GM12878 (cell line): ENCODE results near the gene GCH1. TPM values are rescaled to one million over a fixed set of nuclear protein-coding genes. Genes with fewer than 3 reads are reported as not detected.

ENCODE experiments used
- ATAC-seq: fragments of 200-7000 bp; cut with Tn5 transposase; 3 replicates; pipeline ENCODE4 v1.9.1; 2020; ENCODE audit warnings: mild to moderate bottlenecking, moderate library complexity
- BruUV-seq: library from RNA; stranded (reverse); fragments of 400-500 nt; replicated peaks from 2 replicates; lab custom pipeline; 2021; lab: Mats Ljungman, UMichigan
- CTCF ChIA-PET: fragments of 300-600 bp; sonication (Branson Sonifier 250); formaldehyde crosslinking; extraction: SDS; loops from one replicate; lab custom pipeline; 2021; ENCODE audit warnings: inconsistent platforms; lab: Yijun Ruan, JAX
- POLR2A ChIA-PET: fragments of 350-600 bp; formaldehyde crosslinking; extraction: SDS; loops from one replicate; lab custom pipeline; 2021; ENCODE audit warnings: inconsistent platforms; lab: Charles Lee
- RAD21 ChIA-PET: fragments of 300-600 bp; sonication (Branson Sonifier 250); formaldehyde crosslinking; loops from one replicate; lab custom pipeline; 2023; ENCODE audit warnings: antibody characterized with exemption; ENCODE audit not compliant: unreplicated experiment; lab: Charles Lee
- SMC1A ChIA-PET: fragments of 300-600 bp; sonication (Branson Sonifier 250); formaldehyde crosslinking; loops from one replicate; lab custom pipeline; 2023; ENCODE audit not compliant: unreplicated experiment, uncharacterized antibody; lab: Charles Lee
- DNase-seq: peaks from one replicate; pipeline ENCODE4 v3.0.0-alpha.2; 2011; ENCODE audit warnings: low read depth, low spot score
- FAIRE-seq: peaks from 3 replicates; lab custom pipeline; 2011; peaks lifted over from hg19 to GRCh38; lab: Jason Lieb, UNC
- H2AFZ ChIP-seq: 2 replicates; pipeline ENCODE4 v1.6.0; 2011; ENCODE audit warnings: low read depth, low read length, control low read depth; ENCODE audit not compliant: control insufficient read depth
- H3K27ac ChIP-seq: 2 replicates; pipeline ENCODE4 v1.5.1; 2011; ENCODE audit warnings: control low read depth; ENCODE audit not compliant: control insufficient read depth, insufficient read depth
- H3K27me3 ChIP-seq, 2 experiments: replicated peaks in 1 of 2; 2 replicates each; pipeline versions ENCODE4 v1.6.0 to v1.6.1; 2011; ENCODE audit warnings: low read length in 1 of 2; ENCODE audit not compliant: control insufficient read depth in 2 of 2, insufficient read depth in 2 of 2
- H3K36me3 ChIP-seq, 2 experiments: 2 replicates each; pipeline ENCODE4 v1.5.1; 2011; ENCODE audit warnings: low read length in 1 of 2; ENCODE audit not compliant: control insufficient read depth in 2 of 2, insufficient read depth in 2 of 2
- H3K4me1 ChIP-seq: 2 replicates; pipeline ENCODE4 v1.6.1; 2011; ENCODE audit warnings: mild to moderate bottlenecking, low read length, moderate library complexity, mixed read lengths; ENCODE audit not compliant: control insufficient read depth, insufficient read depth
- H3K4me2 ChIP-seq: 2 replicates; pipeline ENCODE4 v1.6.0; 2011; ENCODE audit warnings: control low read depth; ENCODE audit not compliant: control insufficient read depth, insufficient read depth
- H3K4me3 ChIP-seq: fragments of 200-600 bp; sonication (generic); 2 replicates; pipeline ENCODE4 v1.5.1; 2016
- H3K79me2 ChIP-seq: 2 replicates; pipeline ENCODE4 v1.6.0; 2011; ENCODE audit warnings: low read length; ENCODE audit not compliant: control insufficient read depth, insufficient read depth
- H3K9ac ChIP-seq: 2 replicates; pipeline ENCODE4 v1.8.0; 2011; ENCODE audit warnings: low read length, control low read depth, mixed read lengths; ENCODE audit not compliant: control insufficient read depth, insufficient read depth
- H3K9me3 ChIP-seq: replicated peaks from 3 replicates; pipeline ENCODE4 v1.5.1; 2011; ENCODE audit warnings: mild to moderate bottlenecking, low read length; ENCODE audit not compliant: control insufficient read depth, insufficient read depth
- H4K20me1 ChIP-seq: 2 replicates; pipeline ENCODE4 v1.6.0; 2011; ENCODE audit not compliant: control insufficient read depth, insufficient read depth
- BACH1 ChIP-seq: fragments of 450-650 bp; IDR thresholded peaks from 2 replicates; pipeline ENCODE4 v1.6.1; 2017; ENCODE audit warnings: mild to moderate bottlenecking, borderline replicate concordance
- BCL11A ChIP-seq: IDR thresholded peaks from 2 replicates; pipeline ENCODE4 v1.6.1; 2011; ENCODE audit warnings: low read depth, low read length
- CHD4 ChIP-seq: fragments of 200-600 bp; sonication (generic); IDR thresholded peaks from 2 replicates; pipeline ENCODE4 v1.6.1; 2016; ENCODE audit warnings: mild to moderate bottlenecking
- EED ChIP-seq: sonication (generic); IDR thresholded peaks from 2 replicates; pipeline ENCODE4 v1.6.1; 2016; ENCODE audit warnings: antibody characterized with exemption, low read depth
- KAT2A ChIP-seq: conservative IDR thresholded peaks from 2 replicates; pipeline ENCODE4 v1.6.1; 2011; ENCODE audit warnings: low read depth, low read length; ENCODE audit not compliant: control insufficient read depth
- MTA3 ChIP-seq: IDR thresholded peaks from 2 replicates; pipeline ENCODE4 v1.6.1; 2012; ENCODE audit warnings: low read length, inconsistent platforms, borderline replicate concordance
- MXI1 ChIP-seq: fragments of 150-350 bp; IDR thresholded peaks from 2 replicates; pipeline ENCODE4 v1.6.1; 2011; ENCODE audit warnings: low read depth, mild to moderate bottlenecking, inconsistent platforms, low read length, improper control_type of control experiment
- NR2C1 ChIP-seq: fragments of 450-650 bp; IDR thresholded peaks from 2 replicates; pipeline ENCODE4 v1.6.1; 2017; ENCODE audit warnings: antibody characterized with exemption, mild to moderate bottlenecking, moderate library complexity
- SMAD5 ChIP-seq: IDR thresholded peaks from 2 replicates; pipeline ENCODE4 v1.6.1; 2016; ENCODE audit warnings: antibody characterized with exemption, low read depth
- SP1 ChIP-seq: IDR thresholded peaks from one replicate; pipeline ENCODE4 v1.6.1; 2011; ENCODE audit warnings: low read depth, low read length
- TBL1XR1 ChIP-seq: IDR thresholded peaks from 2 replicates; pipeline ENCODE4 v1.6.1; 2012; ENCODE audit warnings: low read depth, low read length, improper control_type of control experiment
- WGBS: methylation state at CpG from one replicate; pipeline ENCODE4 v1.1.6; 2016; ENCODE audit warnings: low lambda C conversion rate; ENCODE audit not compliant: insufficient replicate concordance, insufficient coverage; ENCODE audit errors: missing lambda C conversion rate; 5-methylcytosine and 5-hydroxymethylcytosine counted together
- in situ Hi-C: fragments of 300-500 bp; cut with MboI; formaldehyde crosslinking; loops from 9 replicates; pipeline ENCODE4 v1.14.3; 2018; ENCODE audit warnings: mixed read lengths
- intact Hi-C: fragments of 100-400 bp; cut with micrococcal nuclease; formaldehyde crosslinking; loops from one replicate; pipeline ENCODE4 v1.14.2; 2022; ENCODE audit not compliant: unreplicated experiment
- polyA plus RNA-seq, 11 experiments: library from polyadenylated mRNA; depleted of rRNA in 4 of 11; unstranded in 6 of 11; stranded (reverse) in 5 of 11; fragments of >200 nt; fragmentation: Nextera tagmentation in 4 of 11; fragmentation: Illumina TruSeq in 1 of 11; extraction: Ambion mirVana in 4 of 11; extraction: Trizol in 1 of 11; gene quantifications; 1 replicate in 1 of 11; 2 replicates in 10 of 11; pipeline versions ENCODE4 v1.2.1 to v1.2.3, GENCODE V29; 2011 to 2016; ENCODE audit warnings: inconsistent platforms in 2 of 11, missing spikeins in 2 of 11, low read depth in 1 of 11
- total RNA-seq, 4 experiments: library from RNA; depleted of rRNA in 3 of 4; stranded (reverse); fragments of >200 nt in 3 of 4; fragmentation: Illumina TruSeq in 1 of 4; extraction: Trizol in 1 of 4; gene quantifications; 2 replicates each; pipeline versions ENCODE4 v1.2.1 to v1.2.3, GENCODE V29; 2013 to 2021
- TF ChIP-seq, protein P1 (sequence below): fragments of 450-650 bp; IDR thresholded peaks from 2 replicates; pipeline ENCODE4 v1.6.1; 2016; ENCODE audit warnings: mild to moderate bottlenecking
- TF ChIP-seq, protein P2 (sequence below): fragments of 450-650 bp; IDR thresholded peaks from 2 replicates; pipeline ENCODE4 v1.6.1; 2017; ENCODE audit warnings: mild to moderate bottlenecking

Gene GCH1
- total and polyA plus RNA-seq, 10 of the 15 experiments (the other 5 are each of a cell fraction or from before 2014, with no cell fraction given) = 25.1 to 37.0 (median 33.8) TPM

- H3K4me1 ChIP-seq = peaks cover 12% of the 10 kb centered on the region
- peaks cover 2% of the 10 kb centered on the region; the same call in 2 of the 3 replicates for H3K9me3 ChIP-seq
- in situ Hi-C loops = no loop called here
- no peak for TF ChIP-seq MXI1
- TF ChIP-seq, protein P1, sequence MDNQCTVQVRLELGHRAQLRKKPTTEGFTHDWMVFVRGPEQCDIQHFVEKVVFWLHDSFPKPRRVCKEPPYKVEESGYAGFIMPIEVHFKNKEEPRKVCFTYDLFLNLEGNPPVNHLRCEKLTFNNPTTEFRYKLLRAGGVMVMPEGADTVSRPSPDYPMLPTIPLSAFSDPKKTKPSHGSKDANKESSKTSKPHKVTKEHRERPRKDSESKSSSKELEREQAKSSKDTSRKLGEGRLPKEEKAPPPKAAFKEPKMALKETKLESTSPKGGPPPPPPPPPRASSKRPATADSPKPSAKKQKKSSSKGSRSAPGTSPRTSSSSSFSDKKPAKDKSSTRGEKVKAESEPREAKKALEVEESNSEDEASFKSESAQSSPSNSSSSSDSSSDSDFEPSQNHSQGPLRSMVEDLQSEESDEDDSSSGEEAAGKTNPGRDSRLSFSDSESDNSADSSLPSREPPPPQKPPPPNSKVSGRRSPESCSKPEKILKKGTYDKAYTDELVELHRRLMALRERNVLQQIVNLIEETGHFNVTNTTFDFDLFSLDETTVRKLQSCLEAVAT = no peak
- TF ChIP-seq SP1 = no peak
- no peak for TF ChIP-seq NR2C1
- no peak for TF ChIP-seq SMAD5
- no peak for TF ChIP-seq EED
- TF ChIP-seq CHD4 = no peak
- no peak for TF ChIP-seq TBL1XR1
- TF ChIP-seq MTA3 = no peak
- no peak for TF ChIP-seq KAT2A
- TF ChIP-seq BCL11A = no peak
- TF ChIP-seq, protein P2, sequence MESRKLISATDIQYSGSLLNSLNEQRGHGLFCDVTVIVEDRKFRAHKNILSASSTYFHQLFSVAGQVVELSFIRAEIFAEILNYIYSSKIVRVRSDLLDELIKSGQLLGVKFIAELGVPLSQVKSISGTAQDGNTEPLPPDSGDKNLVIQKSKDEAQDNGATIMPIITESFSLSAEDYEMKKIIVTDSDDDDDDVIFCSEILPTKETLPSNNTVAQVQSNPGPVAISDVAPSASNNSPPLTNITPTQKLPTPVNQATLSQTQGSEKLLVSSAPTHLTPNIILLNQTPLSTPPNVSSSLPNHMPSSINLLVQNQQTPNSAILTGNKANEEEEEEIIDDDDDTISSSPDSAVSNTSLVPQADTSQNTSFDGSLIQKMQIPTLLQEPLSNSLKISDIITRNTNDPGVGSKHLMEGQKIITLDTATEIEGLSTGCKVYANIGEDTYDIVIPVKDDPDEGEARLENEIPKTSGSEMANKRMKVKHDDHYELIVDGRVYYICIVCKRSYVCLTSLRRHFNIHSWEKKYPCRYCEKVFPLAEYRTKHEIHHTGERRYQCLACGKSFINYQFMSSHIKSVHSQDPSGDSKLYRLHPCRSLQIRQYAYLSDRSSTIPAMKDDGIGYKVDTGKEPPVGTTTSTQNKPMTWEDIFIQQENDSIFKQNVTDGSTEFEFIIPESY = no peak
- no peak for TF ChIP-seq BACH1
- TF ChIP-seq, all 136 proteins: peak for 0
- BruUV-seq = no TSS peak
- CTCF ChIA-PET = interaction anchor here (1.1 to 2.0 kb wide), 3 partner anchors 28 to 308 kb away, joined by 3 to 7 read pairs (median 4); no protein-coding TSS in a partner anchor
- H3K9ac ChIP-seq = no peak overlapping the region
- ATAC-seq = no peak
- H4K20me1 ChIP-seq = no peaks in the 10 kb centered on the region
- SMC1A ChIA-PET = interaction anchor here (0.6 to 1.2 kb wide), 3 partner anchors 14 to 1239 kb away, joined by 3 read pairs; no protein-coding TSS in a partner anchor
- no peak overlapping the region for H3K4me2 ChIP-seq
- no peak overlapping the region for H3K4me3 ChIP-seq
- H3K27ac ChIP-seq = no peak overlapping the region
- RAD21 ChIA-PET = interaction anchor here (1.2 kb wide), 1 partner anchor 28 kb away, joined by 4 read pairs; no protein-coding TSS in a partner anchor
- no peak for FAIRE-seq
- DNase-seq = no peak
- H3K27me3 ChIP-seq = no peaks in the 10 kb centered on the region
- H3K36me3 ChIP-seq = no peaks in the 10 kb centered on the region; a peak in 2 of 4 replicates
- 100% methylated on average over 3 of the region's 3 CpGs for WGBS
- no peaks in the 10 kb centered on the region for H3K79me2 ChIP-seq
- intact Hi-C loops = no loop called here
- POLR2A ChIA-PET = no interaction called here
- no peak overlapping the region for H2AFZ ChIP-seq
Observed at GRCh38 chr14:54853339-54853738, 49.3 kb downstream of the GCH1 start.
